BLaER1 treated with 17β-estradiol and CSF1 and Interleukin-3, amounts not matched to agents 10 nM and 100 nM (cell line): Measurements from ENCODE around the gene SORCS1.
A peak's percentile ranks its signal among the peaks of the same experiment; 100 is the strongest.

Experiments used
- H3K27ac ChIP-seq, 11 experiments: shearing (Covaris generic); formaldehyde crosslinking; 2 replicates each; pipeline ENCODE4 v1.8.1; 2022
- H3K27me3 ChIP-seq, 11 experiments: shearing (Covaris generic); formaldehyde crosslinking; 2 replicates each; pipeline ENCODE4 v1.8.1; 2022
- H3K36me3 ChIP-seq, 11 experiments: shearing (Covaris generic); formaldehyde crosslinking; 2 replicates each; pipeline ENCODE4 v1.8.1; 2022
- H3K4me1 ChIP-seq, 10 experiments: shearing (Covaris generic); formaldehyde crosslinking; 2 replicates each; pipeline ENCODE4 v1.8.1; 2022
- H3K4me2 ChIP-seq, 11 experiments: shearing (Covaris generic); formaldehyde crosslinking; 2 replicates each; pipeline ENCODE4 v1.8.1; 2022
- H3K4me3 ChIP-seq, 10 experiments: shearing (Covaris generic); formaldehyde crosslinking; 2 replicates each; pipeline ENCODE4 v1.8.1; 2022
- H3K9ac ChIP-seq, 11 experiments: shearing (Covaris generic); formaldehyde crosslinking; 2 replicates each; pipeline ENCODE4 v1.8.1; 2022
- H3K9me3 ChIP-seq, 11 experiments: shearing (Covaris generic); formaldehyde crosslinking; replicated peaks in 1 of 11; 2 replicates each; pipeline ENCODE4 v1.8.1; 2022
- H4K20me1 ChIP-seq, 11 experiments: shearing (Covaris generic); formaldehyde crosslinking; 2 replicates each; pipeline ENCODE4 v1.8.1; 2022
- Cebpa-rat ChIP-seq, 11 experiments: shearing (Covaris generic); IDR thresholded peaks; 2 replicates each; pipeline ENCODE4 v1.8.1; 2022

Gene SORCS1

DNA sequence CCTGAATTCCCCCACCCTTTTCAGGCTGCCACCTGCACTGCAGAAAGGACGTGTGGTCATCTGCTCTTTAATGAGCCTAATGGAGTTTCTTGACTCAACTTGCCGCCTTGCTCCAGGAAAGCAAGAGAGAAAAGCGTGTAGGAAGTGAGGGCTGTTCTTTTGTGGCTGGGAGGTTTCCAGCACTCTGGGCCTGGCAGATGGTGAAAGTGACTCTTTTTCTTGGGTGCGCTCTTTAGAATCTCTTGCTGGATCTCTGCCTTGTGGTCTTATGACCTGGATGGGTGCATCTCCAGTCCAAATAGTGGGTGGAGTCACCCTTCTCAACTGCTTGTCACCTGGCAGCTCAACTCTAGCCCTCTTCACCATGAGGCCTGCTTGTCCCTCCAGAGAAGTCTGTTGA, 244.0 kb downstream of the SORCS1 start:
- no peaks in the 10 kb centered on the region for H3K27me3 ChIP-seq
- no peak overlapping the region for H3K9ac ChIP-seq
- peaks cover 0 to 9% (median 7%) of the 10 kb centered on the region in 11 experiments; a peak in 8 of 22 replicates for H3K9me3 ChIP-seq
- peak overlapping the region in 6 of 11 experiments; percentile 2 to 30 (median 12); a peak in 7 of 22 replicates for H3K4me2 ChIP-seq
- TF ChIP-seq Cebpa-rat (IDR thresholded peaks at IDR 0.05) = no peak
- H3K4me1 ChIP-seq = peaks cover 0 to 32% (median 17%) of the 10 kb centered on the region in 10 experiments; a peak in 14 of 20 replicates
- no peaks in the 10 kb centered on the region for H4K20me1 ChIP-seq
- no peak overlapping the region for H3K4me3 ChIP-seq
- no peak overlapping the region for H3K27ac ChIP-seq
- H3K36me3 ChIP-seq = no peaks in the 10 kb centered on the region

DNA sequence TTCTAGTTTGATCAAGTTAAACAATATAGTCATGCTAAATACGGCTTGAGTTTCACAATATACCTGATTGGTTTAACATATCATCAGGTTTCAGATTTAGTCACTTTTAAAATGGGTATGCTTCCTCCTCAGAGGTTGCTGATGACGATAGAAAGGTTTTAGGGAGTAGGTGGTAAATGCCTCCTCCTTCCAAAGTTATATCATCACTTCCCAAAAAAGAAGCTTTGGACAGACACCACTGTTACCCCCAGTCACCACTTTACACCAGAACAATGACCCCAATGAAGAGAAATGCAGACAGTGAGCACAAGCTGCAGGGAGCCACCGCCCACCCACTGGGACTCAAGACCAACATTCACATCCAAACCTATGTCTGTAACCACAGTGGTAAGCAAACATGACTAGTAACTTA, 244.6 kb downstream of the SORCS1 start:
- no peak overlapping the region for H3K9ac ChIP-seq
- no peak for TF ChIP-seq Cebpa-rat (IDR thresholded peaks at IDR 0.05)
- H3K4me3 ChIP-seq = no peak overlapping the region
- H3K4me2 ChIP-seq = peak overlapping the region in 3 of 11 experiments; percentile 5 to 30 (median 12); a peak in 3 of 22 replicates
- no peaks in the 10 kb centered on the region for H4K20me1 ChIP-seq
- H3K9me3 ChIP-seq = peaks cover 0 to 9% (median 7%) of the 10 kb centered on the region in 11 experiments; a peak in 8 of 22 replicates
- H3K27ac ChIP-seq = no peak overlapping the region
- H3K27me3 ChIP-seq = no peaks in the 10 kb centered on the region
- no peaks in the 10 kb centered on the region for H3K36me3 ChIP-seq
- H3K4me1 ChIP-seq = peaks cover 0 to 32% (median 17%) of the 10 kb centered on the region in 10 experiments; a peak in 14 of 20 replicates

DNA sequence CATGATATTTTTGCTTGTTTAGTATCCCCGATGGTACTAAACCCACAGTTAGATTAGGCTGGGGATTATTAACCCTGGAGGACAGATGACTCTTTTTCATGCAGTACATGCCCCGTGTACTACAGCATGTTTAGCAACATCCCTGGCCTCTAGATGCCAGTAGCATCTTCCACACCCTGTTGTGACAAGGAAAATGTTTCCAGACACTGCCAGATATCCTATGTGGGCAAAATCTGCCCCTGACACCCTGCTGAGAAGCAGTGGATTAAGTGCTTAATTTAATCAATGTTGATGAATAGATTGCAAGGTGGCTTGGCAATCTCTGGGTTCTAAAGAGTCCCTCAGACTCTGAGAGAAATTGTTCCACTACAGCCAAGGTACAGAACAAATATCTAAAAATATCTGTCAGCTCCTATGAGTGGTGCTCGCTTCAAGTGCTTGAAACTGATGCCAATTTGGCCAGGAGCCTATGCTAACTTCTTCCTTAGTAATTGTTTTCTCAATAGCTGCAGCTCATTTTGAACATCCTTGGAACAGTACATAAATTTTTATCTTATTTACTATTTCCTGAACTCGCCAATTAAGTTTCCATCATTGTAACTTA, 247.0 kb downstream of the SORCS1 start:
- Histone ChIP-seq H3K4me3 (no peak overlapping the region), H3K4me1 (peaks cover 0 to 32% (median 17%) of the 10 kb centered on the region in 10 experiments; a peak in 14 of 20 replicates)
- TF ChIP-seq Cebpa-rat (IDR thresholded peaks at IDR 0.05) = no peak

DNA sequence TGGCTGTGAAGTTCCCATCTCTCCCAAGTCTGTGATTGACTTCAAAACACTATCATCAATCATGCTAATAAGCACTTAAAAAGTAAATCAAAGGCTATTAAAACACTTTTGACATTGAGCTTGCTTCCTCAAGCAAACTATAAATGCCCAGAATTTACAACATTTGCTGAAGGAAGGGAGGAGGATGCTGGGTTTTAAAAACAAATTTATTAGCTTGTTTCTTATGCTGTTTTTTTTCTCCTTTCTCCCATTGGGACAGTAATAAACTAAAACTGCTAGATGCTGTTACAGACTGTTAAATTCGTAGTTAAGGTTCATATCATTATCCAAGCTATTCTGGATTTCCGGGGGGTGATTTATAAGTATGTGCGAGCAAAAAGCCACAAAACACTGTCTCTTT, 250.5 kb downstream of the SORCS1 start:
- H3K4me1 ChIP-seq = peaks cover 0 to 18% (median 10%) of the 10 kb centered on the region in 10 experiments; a peak in 11 of 20 replicates
- no peak overlapping the region for H3K9ac ChIP-seq
- H3K4me2 ChIP-seq = no peak overlapping the region
- H4K20me1 ChIP-seq = no peaks in the 10 kb centered on the region
- no peak overlapping the region for H3K27ac ChIP-seq
- H3K36me3 ChIP-seq = no peaks in the 10 kb centered on the region
- TF ChIP-seq Cebpa-rat (IDR thresholded peaks at IDR 0.05) = no peak
- no peaks in the 10 kb centered on the region for H3K27me3 ChIP-seq
- no peak overlapping the region for H3K4me3 ChIP-seq
- H3K9me3 ChIP-seq = peaks cover 0 to 5% (median 4%) of the 10 kb centered on the region in 11 experiments; a peak in 6 of 22 replicates

More for the DNA sequence above, 247.0 kb downstream of the SORCS1 start:
- H3K9me3 ChIP-seq = peaks cover 0 to 9% (median 5%) of the 10 kb centered on the region in 11 experiments; a peak in 7 of 22 replicates
- H3K27me3 ChIP-seq = no peaks in the 10 kb centered on the region
- peak overlapping the region in 7 of 11 experiments; percentile 7 to 63 (median 46); a peak in 13 of 22 replicates for H3K4me2 ChIP-seq
- no peak overlapping the region for H3K27ac ChIP-seq
- H4K20me1 ChIP-seq = no peaks in the 10 kb centered on the region
- H3K9ac ChIP-seq = no peak overlapping the region
- H3K36me3 ChIP-seq = no peaks in the 10 kb centered on the region

DNA sequence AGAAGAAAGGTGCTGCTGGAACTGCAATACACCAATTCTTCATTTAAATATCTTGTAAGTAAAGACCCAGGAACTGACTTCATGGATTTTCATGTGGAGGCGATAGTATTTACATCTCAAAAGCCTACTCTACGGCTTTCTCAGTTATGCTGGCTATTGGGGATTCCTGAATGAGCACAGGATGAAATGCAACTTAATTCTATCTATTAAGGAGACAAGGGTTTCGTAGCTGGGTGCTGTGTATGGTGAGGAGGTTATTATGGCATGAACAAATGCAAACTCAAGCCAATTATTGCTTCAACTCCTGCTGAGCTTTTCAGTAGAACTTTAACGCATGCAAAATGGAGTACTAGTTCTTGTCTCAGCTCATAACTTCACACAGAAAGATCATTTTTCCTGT, 251.2 kb downstream of the SORCS1 start:
- no peaks in the 10 kb centered on the region for H3K27me3 ChIP-seq
- H3K27ac ChIP-seq = no peak overlapping the region
- H3K36me3 ChIP-seq = no peaks in the 10 kb centered on the region
- peaks cover 0 to 16% (median 9%) of the 10 kb centered on the region in 10 experiments; a peak in 11 of 20 replicates for H3K4me1 ChIP-seq
- no peak overlapping the region for H3K4me2 ChIP-seq
- H3K9me3 ChIP-seq = no peaks in the 10 kb centered on the region; a peak in 1 of 22 replicates
- no peaks in the 10 kb centered on the region for H4K20me1 ChIP-seq
- no peak overlapping the region for H3K9ac ChIP-seq
- TF ChIP-seq Cebpa-rat (IDR thresholded peaks at IDR 0.05) = no peak
- H3K4me3 ChIP-seq = no peak overlapping the region

DNA sequence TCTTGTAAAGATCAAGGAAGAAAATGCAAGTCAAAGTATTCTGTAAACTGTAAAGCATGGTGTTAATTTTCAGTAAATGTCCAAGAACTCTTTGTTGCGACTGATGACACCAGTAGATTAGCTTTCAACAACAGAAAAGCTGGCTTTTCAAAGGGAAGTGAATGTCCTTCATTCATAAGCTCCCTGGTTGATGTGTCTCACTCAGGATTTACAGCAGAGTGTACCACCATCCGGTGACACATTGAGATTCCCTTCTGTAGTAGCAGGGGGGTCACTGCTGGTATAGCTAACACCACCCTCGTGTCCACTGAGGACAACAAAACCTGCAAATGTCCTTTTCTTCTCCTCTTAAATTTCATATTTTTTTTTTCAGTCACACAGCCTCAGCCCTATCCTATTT, 253.4 kb downstream of the SORCS1 start:
- no peaks in the 10 kb centered on the region for H4K20me1 ChIP-seq
- no peaks in the 10 kb centered on the region for H3K27me3 ChIP-seq
- H3K27ac ChIP-seq = no peak overlapping the region
- H3K4me3 ChIP-seq = no peak overlapping the region
- no peaks in the 10 kb centered on the region for H3K36me3 ChIP-seq
- H3K4me2 ChIP-seq = no peak overlapping the region
- no peak for TF ChIP-seq Cebpa-rat (IDR thresholded peaks at IDR 0.05)
- H3K4me1 ChIP-seq = no peaks in the 10 kb centered on the region
- no peak overlapping the region for H3K9ac ChIP-seq
- 0 out of 22 replicates have a peak, but pooled peaks cover 0 to 4% (median 0%) of the 10 kb centered on the region in 11 experiments for H3K9me3 ChIP-seq

DNA sequence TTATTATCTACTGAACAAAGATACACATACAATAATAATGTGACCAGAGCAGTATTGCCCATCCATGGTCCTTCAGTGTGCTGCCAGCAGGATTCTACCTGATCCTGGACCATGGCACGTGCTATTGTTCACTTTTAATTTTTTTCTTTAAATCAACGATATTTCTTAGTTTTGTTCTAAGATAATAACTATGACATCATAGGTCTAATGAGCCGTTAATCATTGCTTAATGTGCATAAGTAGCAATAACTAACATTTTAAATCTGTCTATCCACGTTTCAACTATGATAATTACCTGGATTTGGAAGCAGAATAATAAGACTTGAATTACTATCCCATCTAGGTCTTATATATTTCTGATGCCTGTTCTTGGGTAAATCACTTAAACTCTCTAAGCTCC, 253.8 kb downstream of the SORCS1 start:
- H4K20me1 ChIP-seq = no peaks in the 10 kb centered on the region
- no peak overlapping the region for H3K4me3 ChIP-seq
- no peak overlapping the region for H3K4me2 ChIP-seq
- no peak for TF ChIP-seq Cebpa-rat (IDR thresholded peaks at IDR 0.05)
- no peaks in the 10 kb centered on the region for H3K36me3 ChIP-seq
- no peak overlapping the region for H3K27ac ChIP-seq
- H3K27me3 ChIP-seq = no peaks in the 10 kb centered on the region
- H3K9me3 ChIP-seq = 0 out of 22 replicates have a peak, but pooled peaks cover 0 to 5% (median 0%) of the 10 kb centered on the region in 11 experiments
- no peak overlapping the region for H3K9ac ChIP-seq
- H3K4me1 ChIP-seq = no peaks in the 10 kb centered on the region

DNA sequence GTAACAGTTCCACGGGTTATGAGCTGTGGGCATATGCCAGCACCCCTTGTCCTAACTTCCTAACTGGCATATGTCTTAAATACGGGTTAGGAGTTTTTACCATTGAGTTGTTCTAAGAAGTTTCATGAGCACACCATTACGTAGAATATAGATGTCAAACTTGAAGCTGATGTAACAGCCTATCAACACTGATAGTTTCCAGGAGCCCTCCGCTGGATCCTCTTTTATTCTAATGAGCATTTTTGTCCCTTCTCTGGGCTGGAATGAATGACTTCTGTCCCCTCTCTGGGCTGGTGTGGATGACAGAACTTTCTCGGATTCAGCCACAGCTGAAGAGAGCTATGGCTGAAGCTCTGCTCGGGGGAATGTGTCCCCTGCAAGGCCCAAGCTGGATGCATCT, 256.3 kb downstream of the SORCS1 start:
- H3K4me1 ChIP-seq = no peaks in the 10 kb centered on the region
- no peaks in the 10 kb centered on the region for H4K20me1 ChIP-seq
- no peaks in the 10 kb centered on the region for H3K36me3 ChIP-seq
- H3K27me3 ChIP-seq = no peaks in the 10 kb centered on the region
- no peak overlapping the region for H3K27ac ChIP-seq
- no peak overlapping the region for H3K4me2 ChIP-seq
- H3K4me3 ChIP-seq = no peak overlapping the region
- H3K9me3 ChIP-seq = 0 out of 22 replicates have a peak, but pooled peaks cover 0 to 5% (median 0%) of the 10 kb centered on the region in 11 experiments
- no peak for TF ChIP-seq Cebpa-rat (IDR thresholded peaks at IDR 0.05)
- H3K9ac ChIP-seq = no peak overlapping the region

DNA sequence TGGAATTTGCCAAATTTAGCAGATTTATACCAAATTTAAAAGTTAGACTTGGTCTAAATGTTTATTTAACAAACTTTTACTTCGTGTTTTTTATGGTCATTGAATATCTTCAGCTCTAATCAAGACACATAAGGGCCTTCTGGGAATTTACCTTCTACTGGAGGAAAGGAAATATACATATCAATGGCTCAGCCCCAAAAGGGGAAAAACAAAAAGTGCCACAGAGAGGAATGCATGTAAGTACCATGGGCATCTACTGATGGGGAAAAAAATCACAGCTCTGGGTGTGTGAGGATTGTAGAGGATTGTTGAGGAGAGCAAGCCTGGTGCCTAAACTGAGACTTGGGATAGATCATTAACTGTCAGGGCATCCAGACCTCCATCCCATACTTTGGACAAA, 260.3 kb downstream of the SORCS1 start:
- Histone ChIP-seq H3K4me1 (peaks cover 11 to 19% (median 14%) of the 10 kb centered on the region in 10 experiments), H3K4me2 (no peak overlapping the region), H3K4me3 (no peak overlapping the region), H4K20me1 (no peaks in the 10 kb centered on the region), H3K27ac (no peak overlapping the region), H3K27me3 (no peaks in the 10 kb centered on the region), H3K9ac (no peak overlapping the region), H3K36me3 (no peaks in the 10 kb centered on the region), H3K9me3 (0 out of 22 replicates have a peak, but pooled peaks cover 0 to 5% (median 0%) of the 10 kb centered on the region in 11 experiments)
- no peak for TF ChIP-seq Cebpa-rat (IDR thresholded peaks at IDR 0.05)
